VCaP (cell line): ENCODE measurements around the gene PARVA.
"Not testable (repeated sequence)": the region's sequence is repeated elsewhere in the genome, so short reads cannot be mapped to it uniquely, and the experiment has no call there.

Experiments
- H3K27ac ChIP-seq: fragments of 450-650 bp; 2 replicates; pipeline ENCODE4 v1.5.1; 2017
- TF ChIP-seq, protein P1 (sequence below): fragments of 450-650 bp; conservative IDR thresholded peaks from 2 replicates; pipeline ENCODE4 v1.5.1; 2017; ENCODE audit warnings: mild to moderate bottlenecking, moderate library complexity

PARVA gene

DNA sequence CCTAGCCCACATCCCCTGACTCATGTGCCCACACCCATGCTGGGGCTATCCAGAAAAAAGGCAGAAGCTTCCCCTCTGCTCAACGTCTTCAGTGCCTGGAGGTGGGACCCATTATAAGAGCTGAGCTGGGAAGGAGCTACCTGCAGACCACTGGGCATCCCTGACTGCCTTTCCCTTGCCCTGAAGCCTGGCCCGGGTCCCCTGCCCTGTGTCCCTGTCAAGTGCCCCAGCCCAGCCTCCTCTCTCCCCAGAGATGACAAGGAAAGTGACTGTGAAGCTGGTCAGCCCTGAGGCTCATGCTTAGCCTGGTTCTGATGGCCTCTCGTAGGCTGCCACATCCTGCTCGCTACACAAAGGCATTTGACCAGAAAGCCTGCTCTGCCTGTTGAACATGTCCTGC lies 140.4 kb downstream of the PARVA start:
- peak overlapping the region; percentile 26; the same call in 1 of the 2 replicates for H3K27ac ChIP-seq
- TF ChIP-seq, protein P1, sequence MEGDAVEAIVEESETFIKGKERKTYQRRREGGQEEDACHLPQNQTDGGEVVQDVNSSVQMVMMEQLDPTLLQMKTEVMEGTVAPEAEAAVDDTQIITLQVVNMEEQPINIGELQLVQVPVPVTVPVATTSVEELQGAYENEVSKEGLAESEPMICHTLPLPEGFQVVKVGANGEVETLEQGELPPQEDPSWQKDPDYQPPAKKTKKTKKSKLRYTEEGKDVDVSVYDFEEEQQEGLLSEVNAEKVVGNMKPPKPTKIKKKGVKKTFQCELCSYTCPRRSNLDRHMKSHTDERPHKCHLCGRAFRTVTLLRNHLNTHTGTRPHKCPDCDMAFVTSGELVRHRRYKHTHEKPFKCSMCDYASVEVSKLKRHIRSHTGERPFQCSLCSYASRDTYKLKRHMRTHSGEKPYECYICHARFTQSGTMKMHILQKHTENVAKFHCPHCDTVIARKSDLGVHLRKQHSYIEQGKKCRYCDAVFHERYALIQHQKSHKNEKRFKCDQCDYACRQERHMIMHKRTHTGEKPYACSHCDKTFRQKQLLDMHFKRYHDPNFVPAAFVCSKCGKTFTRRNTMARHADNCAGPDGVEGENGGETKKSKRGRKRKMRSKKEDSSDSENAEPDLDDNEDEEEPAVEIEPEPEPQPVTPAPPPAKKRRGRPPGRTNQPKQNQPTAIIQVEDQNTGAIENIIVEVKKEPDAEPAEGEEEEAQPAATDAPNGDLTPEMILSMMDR, result no peak

GRCh38 chr11:12518606-12519385 lies 141.4 kb downstream of the PARVA start:
- no peak overlapping the region for H3K27ac ChIP-seq
- TF ChIP-seq, protein P1, result no peak

GRCh38 chr11:12520054-12520453 lies 142.7 kb downstream of the PARVA start:
- H3K27ac ChIP-seq, result no peak overlapping the region
- TF ChIP-seq, protein P1, result no peak

DNA sequence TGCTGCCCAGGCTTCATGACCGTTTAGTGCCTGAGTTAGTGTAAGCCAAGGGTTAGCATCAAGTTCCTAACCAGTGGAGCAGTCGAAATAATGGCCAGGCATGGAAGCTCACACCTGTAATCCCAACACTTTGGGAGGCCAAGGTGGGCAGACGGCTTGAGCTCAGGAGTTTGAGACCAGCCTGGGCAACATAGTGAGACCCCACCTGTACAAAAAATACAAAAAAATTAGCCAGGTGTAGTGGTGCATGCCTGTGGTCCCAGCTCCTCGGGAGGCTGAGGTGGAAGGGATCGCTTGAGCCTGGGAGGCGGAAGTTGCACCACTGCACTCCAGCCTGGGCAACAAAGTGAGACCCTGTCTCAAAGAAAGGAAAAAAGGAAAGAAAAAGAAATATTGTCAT lies 143.2 kb downstream of the PARVA start:
- not testable (repeated sequence) for H3K27ac ChIP-seq

DNA sequence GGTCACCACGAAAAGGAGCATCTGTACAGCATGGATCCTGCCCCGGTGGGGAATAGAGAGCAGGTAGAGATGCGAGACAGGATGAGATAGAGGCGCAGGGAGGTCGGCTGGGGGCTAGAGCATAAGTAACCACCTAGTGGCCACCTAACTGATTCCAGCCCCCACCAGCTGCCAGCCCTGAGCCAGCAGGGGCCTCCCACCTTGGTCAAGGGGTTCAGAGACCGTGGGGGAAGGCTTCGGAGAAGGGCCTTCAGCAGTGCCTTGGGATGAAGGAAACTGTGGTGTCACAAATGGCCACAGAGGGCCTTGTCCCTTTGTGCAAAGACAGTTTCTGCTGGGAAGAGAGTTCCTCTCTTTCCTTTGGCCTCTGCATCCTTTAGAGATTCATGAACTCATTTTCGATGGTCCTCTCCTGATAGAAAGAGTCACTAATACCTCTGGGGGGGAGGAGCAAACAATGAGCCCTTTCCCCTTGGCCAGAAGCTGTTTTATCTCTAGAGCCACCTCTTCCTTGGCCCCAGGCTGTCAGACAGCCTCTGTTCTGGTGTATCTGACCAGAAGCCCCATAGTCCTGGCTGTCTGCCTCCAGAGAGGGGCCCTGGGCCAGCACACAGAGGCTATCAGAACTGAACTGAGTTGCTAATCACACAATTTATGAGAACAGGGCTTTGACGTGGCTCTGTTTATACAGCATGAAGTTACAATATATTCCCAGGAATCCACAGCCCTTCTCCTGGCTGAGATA lies 146.0 kb downstream of the PARVA start:
- no peak overlapping the region for H3K27ac ChIP-seq
- TF ChIP-seq, protein P1, result no peak

DNA sequence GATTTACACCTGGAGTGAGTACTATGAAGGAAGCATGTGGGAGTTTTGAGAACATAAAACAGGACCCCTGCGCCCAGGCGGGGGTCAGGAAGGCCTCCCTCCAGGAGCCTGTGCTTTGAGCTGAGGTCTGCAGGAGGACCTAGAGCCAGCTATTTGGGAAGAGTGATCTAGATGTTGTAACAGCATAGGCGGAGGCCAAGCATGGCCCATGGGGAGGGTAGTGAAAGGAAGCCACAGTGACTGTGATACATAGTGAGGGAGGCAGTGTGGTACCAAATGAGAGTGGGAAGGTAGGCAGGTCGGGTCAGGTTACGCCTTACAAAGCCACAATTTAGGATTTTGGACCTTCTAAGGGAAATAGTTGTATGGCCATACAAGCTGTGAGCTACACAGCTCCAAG lies 147.5 kb downstream of the PARVA start:
- TF ChIP-seq, protein P1, result no peak
- no peak overlapping the region for H3K27ac ChIP-seq

DNA sequence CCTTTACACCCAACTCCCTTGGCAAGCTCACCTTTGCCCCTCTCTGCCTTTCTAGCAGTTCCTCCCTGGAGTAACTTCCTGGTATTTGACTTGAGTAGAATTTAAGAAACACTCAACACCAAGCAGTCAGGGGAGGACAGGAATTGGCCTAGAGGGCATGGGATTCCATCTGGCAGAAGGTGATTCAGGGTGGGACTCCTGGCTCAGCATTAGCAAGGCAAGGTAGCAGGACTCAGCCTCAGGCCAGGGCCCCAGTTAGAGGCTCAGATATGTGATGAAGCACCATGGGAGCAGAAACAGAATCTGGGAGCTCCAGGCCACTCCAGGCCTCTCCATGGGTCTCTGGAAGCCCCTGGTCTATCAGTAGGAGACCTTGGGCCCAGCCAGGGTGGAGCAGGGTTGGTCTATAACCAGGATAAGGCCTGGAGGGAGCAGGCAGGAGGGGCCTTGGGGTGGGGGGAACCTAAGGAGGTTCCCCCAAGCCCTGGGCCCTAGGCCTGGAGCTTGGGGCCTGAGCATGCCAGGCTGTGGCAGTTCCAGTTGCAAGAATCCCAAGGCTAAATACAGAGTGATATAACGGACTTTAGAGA lies 148.2 kb downstream of the PARVA start:
- TF ChIP-seq, protein P1, result no peak

More for the DNA sequence above, 148.2 kb downstream of the PARVA start:
- H3K27ac ChIP-seq, result no peak overlapping the region
